Fibroblast of villous mesenchyme (primary cell): ENCODE results near the gene RPRML. TPM values are rescaled to one million over a fixed set of nuclear protein-coding genes. Genes with fewer than 3 reads are reported as not detected.

Experiments
- DNase-seq: peaks from one replicate; pipeline ENCODE4 v3.0.0-alpha.2; 2010; ENCODE audit warnings: low read depth
- H3K4me3 ChIP-seq: 2 replicates; pipeline ENCODE4 v1.5.1; 2011; ENCODE audit warnings: low read depth, mild to moderate bottlenecking, low read length
- total RNA-seq: library from RNA; depleted of rRNA; stranded (reverse); fragments of >200 nt; gene quantifications from 2 replicates; pipeline ENCODE4 v1.2.3, GENCODE V29; 2012
- TF ChIP-seq, protein P1 (sequence below): IDR thresholded peaks from 2 replicates; pipeline ENCODE4 v1.5.1; 2012; ENCODE audit warnings: low read depth, mild to moderate bottlenecking, low read length; ENCODE audit not compliant: insufficient read depth

The RPRML gene
- total RNA-seq, 1 donor: not detected

GRCh38 chr17:46984341-46984740 is 5.3 kb upstream of the RPRML start:
- TF ChIP-seq, protein P1, sequence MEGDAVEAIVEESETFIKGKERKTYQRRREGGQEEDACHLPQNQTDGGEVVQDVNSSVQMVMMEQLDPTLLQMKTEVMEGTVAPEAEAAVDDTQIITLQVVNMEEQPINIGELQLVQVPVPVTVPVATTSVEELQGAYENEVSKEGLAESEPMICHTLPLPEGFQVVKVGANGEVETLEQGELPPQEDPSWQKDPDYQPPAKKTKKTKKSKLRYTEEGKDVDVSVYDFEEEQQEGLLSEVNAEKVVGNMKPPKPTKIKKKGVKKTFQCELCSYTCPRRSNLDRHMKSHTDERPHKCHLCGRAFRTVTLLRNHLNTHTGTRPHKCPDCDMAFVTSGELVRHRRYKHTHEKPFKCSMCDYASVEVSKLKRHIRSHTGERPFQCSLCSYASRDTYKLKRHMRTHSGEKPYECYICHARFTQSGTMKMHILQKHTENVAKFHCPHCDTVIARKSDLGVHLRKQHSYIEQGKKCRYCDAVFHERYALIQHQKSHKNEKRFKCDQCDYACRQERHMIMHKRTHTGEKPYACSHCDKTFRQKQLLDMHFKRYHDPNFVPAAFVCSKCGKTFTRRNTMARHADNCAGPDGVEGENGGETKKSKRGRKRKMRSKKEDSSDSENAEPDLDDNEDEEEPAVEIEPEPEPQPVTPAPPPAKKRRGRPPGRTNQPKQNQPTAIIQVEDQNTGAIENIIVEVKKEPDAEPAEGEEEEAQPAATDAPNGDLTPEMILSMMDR: no peak
- DNase-seq: no peak

GRCh38 chr17:46983782-46984181 is 4.7 kb upstream of the RPRML start:
- TF ChIP-seq, protein P1: no peak
- no peak for DNase-seq
- H3K4me3 ChIP-seq: no peak overlapping the region

More at GRCh38 chr17:46984341-46984740, 5.3 kb upstream of the RPRML start:
- no peak overlapping the region for H3K4me3 ChIP-seq

DNA sequence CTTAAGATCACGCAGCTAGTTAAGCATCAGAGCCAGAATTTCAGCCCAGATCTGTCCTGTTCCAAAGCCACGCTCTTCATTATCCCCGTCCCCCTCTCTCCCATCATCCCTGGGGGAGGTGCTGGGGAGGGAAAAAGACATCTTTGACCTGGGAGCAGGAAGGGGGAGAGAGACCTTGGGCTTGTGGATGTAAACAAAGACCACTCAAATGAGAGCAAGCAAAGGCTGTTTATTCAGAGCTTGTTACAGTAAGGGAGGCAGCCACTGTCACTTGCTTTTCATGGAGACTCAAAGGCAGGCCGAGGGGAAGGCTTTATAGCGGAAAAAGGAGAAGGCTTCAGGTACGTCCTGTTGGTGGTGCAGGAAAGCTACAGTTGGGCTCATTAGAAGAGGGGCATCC is 3.5 kb upstream of the RPRML start:
- H3K4me3 ChIP-seq: no peak overlapping the region
- DNase-seq: no peak
- TF ChIP-seq, protein P1: no peak

DNA sequence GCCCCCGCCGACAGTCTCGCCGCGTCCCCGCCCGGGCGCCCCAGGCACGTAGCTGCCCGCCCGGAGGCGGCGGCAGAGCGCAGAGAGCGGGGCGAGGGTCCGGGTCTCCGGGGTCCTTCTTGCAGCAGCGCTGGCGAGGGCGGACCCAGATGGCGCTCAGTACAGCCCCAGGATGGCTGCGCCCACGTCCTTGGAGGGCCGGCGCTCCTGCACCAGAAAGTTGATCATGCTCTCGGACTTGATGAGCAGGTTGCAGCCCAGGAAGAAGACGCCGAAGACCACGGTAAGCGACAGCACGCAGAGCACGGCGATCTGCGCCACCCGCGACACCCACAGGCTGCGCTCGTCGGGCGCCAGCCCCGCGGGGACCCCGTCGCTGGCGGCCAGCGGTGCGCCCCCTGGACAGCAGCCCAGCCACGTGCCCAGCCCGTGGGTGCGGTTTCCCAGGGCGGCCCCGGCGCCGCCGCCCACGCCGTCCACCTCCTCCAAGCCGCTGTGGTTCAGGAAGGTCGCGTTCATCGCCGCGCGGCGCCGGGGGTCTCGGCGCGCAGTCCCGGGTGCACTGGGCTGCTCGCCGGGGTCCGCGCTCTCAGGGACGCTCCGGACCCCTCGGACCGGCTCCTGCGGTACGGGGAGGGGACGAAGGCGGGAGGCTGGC is 435 bp downstream of the RPRML start:
- no peak for DNase-seq
- TF ChIP-seq, protein P1: no peak
- H3K4me3 ChIP-seq: peak overlapping the region; percentile 45

- H3K4me3 ChIP-seq: no peak overlapping the region
- no peak for DNase-seq
- TF ChIP-seq, protein P1: no peak
Observed at GRCh38 chr17:46977750-46978488, 1.1 kb downstream of the RPRML start.

GRCh38 chr17:46977348-46977747 is 1.7 kb downstream of the RPRML start:
- H3K4me3 ChIP-seq: no peak overlapping the region
- peak; percentile 34 for DNase-seq
- TF ChIP-seq, protein P1: peak; percentile 48
